Uterus (tissue), 4 donors: ENCODE measurements around the gene CCDC169. TPM values are rescaled to one million over a fixed set of nuclear protein-coding genes. Genes with fewer than 3 reads are reported as not detected.

Source experiments
- DNase-seq, 2 donors: peaks; one replicate each; pipeline ENCODE4 v3.0.0-alpha.2; 2019 to 2020
- H3K27ac ChIP-seq, 2 donors: fragments of 200-600 bp; sonication (generic); 1 replicate in 1 of 2; 2 replicates in 1 of 2; pipeline ENCODE4 v1.5.1; 2016 to 2018
- H3K27me3 ChIP-seq, 2 donors: fragments of 200-600 bp; sonication (generic); one replicate each; pipeline ENCODE4 v1.5.1; 2018 to 2019; ENCODE audit warnings: control low read depth in 1 of 2
- H3K36me3 ChIP-seq, 2 donors: fragments of 200-600 bp; sonication (generic); one replicate each; pipeline ENCODE4 v1.5.1; 2019; ENCODE audit warnings: control low read depth in 1 of 2
- H3K4me1 ChIP-seq, 2 donors: fragments of 200-600 bp; sonication (generic); one replicate each; pipeline ENCODE4 v1.5.1; 2018 to 2019; ENCODE audit warnings: control low read depth in 1 of 2
- H3K4me3 ChIP-seq, 2 donors: fragments of 200-600 bp; sonication (generic); 1 replicate in 1 of 2; 2 replicates in 1 of 2; pipeline ENCODE4 v1.5.1; 2018 to 2019; ENCODE audit warnings: mild to moderate bottlenecking in 1 of 2
- H3K9me3 ChIP-seq, 2 donors: fragments of 200-600 bp; sonication (generic); one replicate each; pipeline ENCODE4 v1.5.1; 2019; ENCODE audit warnings: control low read depth in 1 of 2
- POLR2A ChIP-seq, 2 donors: fragments of 450-650 bp; IDR thresholded peaks; one replicate each; pipeline ENCODE4 v1.6.1; 2016; ENCODE audit warnings: antibody characterized with exemption in 2 of 2, mild to moderate bottlenecking in 1 of 2, moderate library complexity in 1 of 2
- intact Hi-C: fragments of 100-400 bp; cut with DNase I; formaldehyde crosslinking; loops from one replicate; pipeline ENCODE4 v1.15.1; 2023; ENCODE audit warnings: low total_unique reads
- total RNA-seq, 4 donors: library from RNA; depleted of rRNA in 3 of 4; stranded (reverse); fragments of >200 nt in 3 of 4; gene quantifications; one replicate each; pipeline versions ENCODE4 v1.1.0 to v1.2.4, GENCODE V29; 2014 to 2023
- TF ChIP-seq, protein P1 (sequence below), 4 experiments: fragments of 200-600 bp in 2 of 4; fragments of 450-650 bp in 2 of 4; sonication (generic) in 2 of 4; IDR thresholded peaks; one replicate each; pipeline ENCODE4 v1.5.1; 2016 to 2019; ENCODE audit warnings: antibody characterized with exemption in 4 of 4, mild to moderate bottlenecking in 2 of 4, moderate library complexity in 1 of 4
- donor health status: DM: yes; HTN: yes; CAD: no.

CCDC169 gene
- total RNA-seq, 4 donors from 2014 or later = 0.49 to 3.2 (median 1.5) TPM; not detected in 1

GRCh38 chr13:36294096-36294495, 3.5 kb downstream of the CCDC169 start:
- Histone ChIP-seq H3K4me3 (no peak overlapping the region), H3K4me1 (no peaks in the 10 kb centered on the region), H3K36me3 (no peaks in the 10 kb centered on the region), H3K27ac (no peak overlapping the region), H3K9me3 (no peaks in the 10 kb centered on the region), H3K27me3 (no peaks in the 10 kb centered on the region)
- intact Hi-C loops = no loop called here
- TF ChIP-seq, protein P1, sequence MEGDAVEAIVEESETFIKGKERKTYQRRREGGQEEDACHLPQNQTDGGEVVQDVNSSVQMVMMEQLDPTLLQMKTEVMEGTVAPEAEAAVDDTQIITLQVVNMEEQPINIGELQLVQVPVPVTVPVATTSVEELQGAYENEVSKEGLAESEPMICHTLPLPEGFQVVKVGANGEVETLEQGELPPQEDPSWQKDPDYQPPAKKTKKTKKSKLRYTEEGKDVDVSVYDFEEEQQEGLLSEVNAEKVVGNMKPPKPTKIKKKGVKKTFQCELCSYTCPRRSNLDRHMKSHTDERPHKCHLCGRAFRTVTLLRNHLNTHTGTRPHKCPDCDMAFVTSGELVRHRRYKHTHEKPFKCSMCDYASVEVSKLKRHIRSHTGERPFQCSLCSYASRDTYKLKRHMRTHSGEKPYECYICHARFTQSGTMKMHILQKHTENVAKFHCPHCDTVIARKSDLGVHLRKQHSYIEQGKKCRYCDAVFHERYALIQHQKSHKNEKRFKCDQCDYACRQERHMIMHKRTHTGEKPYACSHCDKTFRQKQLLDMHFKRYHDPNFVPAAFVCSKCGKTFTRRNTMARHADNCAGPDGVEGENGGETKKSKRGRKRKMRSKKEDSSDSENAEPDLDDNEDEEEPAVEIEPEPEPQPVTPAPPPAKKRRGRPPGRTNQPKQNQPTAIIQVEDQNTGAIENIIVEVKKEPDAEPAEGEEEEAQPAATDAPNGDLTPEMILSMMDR (IDR thresholded peaks at IDR 0.05) = no peak
- TF ChIP-seq POLR2A (IDR thresholded peaks at IDR 0.05) = no peak
- no peak for DNase-seq

DNA sequence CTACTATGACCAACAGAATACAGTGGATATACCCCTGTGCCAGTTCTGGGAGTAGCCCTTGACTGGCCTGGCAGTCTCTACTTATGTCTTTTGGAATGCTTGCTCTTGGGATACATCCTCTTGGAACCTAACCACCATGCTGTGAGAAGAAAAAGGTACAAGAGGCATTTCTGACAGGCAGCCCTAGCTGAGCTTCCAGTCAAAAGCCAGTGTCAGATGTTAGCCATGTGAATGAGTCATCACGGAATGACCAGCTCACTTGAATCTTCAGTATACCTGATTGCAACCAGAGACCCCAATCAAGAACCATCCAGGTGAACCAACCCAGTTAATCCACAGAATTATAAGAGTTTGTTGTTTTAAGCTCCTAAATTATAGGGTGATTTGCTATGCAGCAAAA, 4.1 kb downstream of the CCDC169 start:
- Histone ChIP-seq H3K4me3 (no peak overlapping the region), H3K9me3 (no peaks in the 10 kb centered on the region), H3K36me3 (no peaks in the 10 kb centered on the region), H3K27ac (no peak overlapping the region), H3K27me3 (no peaks in the 10 kb centered on the region), H3K4me1 (no peaks in the 10 kb centered on the region)
- DNase-seq = no peak
- TF ChIP-seq POLR2A (IDR thresholded peaks at IDR 0.05) = no peak
- TF ChIP-seq, protein P1 (IDR thresholded peaks at IDR 0.05) = no peak
- intact Hi-C loops = no loop called here

GRCh38 chr13:36288794-36289391, 8.7 kb downstream of the CCDC169 start:
- TF ChIP-seq, protein P1 (IDR thresholded peaks at IDR 0.05) = no peak
- no peak for TF ChIP-seq POLR2A (IDR thresholded peaks at IDR 0.05)
- Histone ChIP-seq H3K27ac (no peak overlapping the region), H3K27me3 (no peaks in the 10 kb centered on the region), H3K36me3 (no peaks in the 10 kb centered on the region), H3K4me3 (no peak overlapping the region), H3K4me1 (no peaks in the 10 kb centered on the region), H3K9me3 (no peaks in the 10 kb centered on the region)
- no peak for DNase-seq
- intact Hi-C loops = no loop called here

DNA sequence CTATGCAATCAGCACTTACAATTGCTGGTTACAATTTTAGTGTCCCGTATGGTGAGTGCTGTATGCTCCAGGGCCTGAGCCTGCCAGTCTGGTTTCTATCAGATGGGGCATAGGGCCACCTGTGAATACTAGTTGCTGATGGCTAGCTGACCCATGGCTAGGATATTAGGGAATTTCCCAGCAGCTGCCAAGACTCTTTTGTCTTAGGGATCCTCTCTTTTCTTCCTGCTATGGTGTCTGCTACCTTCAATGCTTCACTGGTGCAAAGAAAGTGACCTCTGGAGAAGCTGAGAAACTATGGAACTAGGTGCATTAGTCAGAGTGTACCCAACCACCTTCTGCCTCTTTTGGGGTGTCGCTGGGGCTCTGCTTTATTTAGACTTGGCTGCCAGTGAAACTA, 11.6 kb downstream of the CCDC169 start:
- no peaks in the 10 kb centered on the region for H3K4me1 ChIP-seq
- no peak for DNase-seq
- no peaks in the 10 kb centered on the region for H3K36me3 ChIP-seq
- no peak overlapping the region for H3K27ac ChIP-seq
- H3K4me3 ChIP-seq = no peak overlapping the region
- no peak for TF ChIP-seq POLR2A (IDR thresholded peaks at IDR 0.05)
- TF ChIP-seq, protein P1 (IDR thresholded peaks at IDR 0.05) = no peak
- intact Hi-C loops = no loop called here
- H3K9me3 ChIP-seq = no peaks in the 10 kb centered on the region
- H3K27me3 ChIP-seq = no peaks in the 10 kb centered on the region

DNA sequence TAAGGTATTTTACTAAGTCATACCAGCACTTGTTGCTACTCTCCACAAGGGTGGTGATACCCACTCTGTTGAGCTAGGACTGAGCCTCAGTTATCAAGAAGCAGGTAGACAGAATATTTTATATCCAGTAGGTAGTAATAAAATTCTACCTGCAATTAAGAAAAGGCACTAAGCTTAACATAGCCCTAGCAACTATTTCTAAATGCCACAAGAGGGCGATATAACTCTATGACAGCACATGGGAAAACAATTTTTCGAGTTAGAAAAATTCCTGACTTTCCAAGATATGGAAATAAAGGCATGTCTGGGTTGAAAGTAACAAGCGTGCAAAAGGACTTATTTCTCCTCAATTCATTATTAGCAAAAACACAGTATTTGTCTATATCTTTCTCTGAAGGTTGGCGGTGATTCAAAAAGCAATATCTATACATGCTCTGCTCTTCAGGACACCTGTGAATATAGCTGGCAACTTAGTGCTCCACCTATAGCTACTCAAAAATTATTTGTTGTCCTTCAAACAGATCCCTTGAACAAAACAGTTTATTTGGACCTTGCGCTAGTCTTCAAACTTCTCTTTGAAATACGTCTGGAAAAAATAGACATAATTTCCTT, 14.7 kb downstream of the CCDC169 start:
- Histone ChIP-seq H3K9me3 (no peaks in the 10 kb centered on the region), H3K36me3 (no peaks in the 10 kb centered on the region), H3K27ac (no peak overlapping the region), H3K4me1 (no peaks in the 10 kb centered on the region), H3K4me3 (no peak overlapping the region), H3K27me3 (no peaks in the 10 kb centered on the region)
- intact Hi-C loops = no loop called here
- TF ChIP-seq, protein P1 (IDR thresholded peaks at IDR 0.05) = peak; percentile 70 to 82 (median 80)
- TF ChIP-seq POLR2A (IDR thresholded peaks at IDR 0.05) = no peak
- DNase-seq = no peak
